K562 (cell line): ENCODE results near the gene TMEM121. TPM values are rescaled to one million over a fixed set of nuclear protein-coding genes. Genes with fewer than 3 reads are reported as not detected.
A peak's percentile ranks its signal among the peaks of the same experiment; 100 is the strongest.

Experiments
- ATAC-seq: fragments of 200-7000 bp; cut with Tn5 transposase; 3 replicates; pipeline ENCODE4 v1.9.1; 2020; ENCODE audit warnings: moderate library complexity
- BruUV-seq: library from RNA; stranded (reverse); fragments of 400-500 nt; replicated peaks from 2 replicates; lab custom pipeline; 2021; lab: Mats Ljungman, UMichigan
- CTCF ChIA-PET: fragments of 300-600 bp; formaldehyde crosslinking; extraction: SDS; loops from one replicate; lab custom pipeline; 2021; ENCODE audit warnings: low intra/inter-chr PET ratio; lab: Yijun Ruan, JAX
- POLR2A ChIA-PET: fragments of 300-600, 350-650 bp; sonication (Branson Sonifier 250); formaldehyde crosslinking; extraction: SDS; loops from one replicate; lab custom pipeline; 2021; ENCODE audit warnings: antibody characterized with exemption, inconsistent platforms; lab: Yijun Ruan, JAX
- DNase-seq, 4 experiments: peaks; one replicate each; pipeline versions ENCODE4 v3.0.0 to v3.0.0-alpha.2; 2011 to 2018; ENCODE audit warnings: low spot score in 3 of 4, mixed read lengths in 3 of 4; ENCODE audit errors: extremely low read depth in 1 of 4
- FAIRE-seq: peaks from 2 replicates; lab custom pipeline; 2011; peaks lifted over from hg19 to GRCh38; lab: Jason Lieb, UNC
- H2AFZ ChIP-seq: 2 replicates; pipeline ENCODE4 v1.6.0; 2011; ENCODE audit warnings: low read depth, low read length, control low read depth, inconsistent platforms
- H3K27ac ChIP-seq: fragments of 200-600 bp; 3 replicates; pipeline ENCODE4 v1.8.0; 2011; ENCODE audit warnings: low read depth, mild to moderate bottlenecking, control low read depth, inconsistent platforms, low read length, moderate library complexity, mixed read lengths; ENCODE audit errors: extremely low read depth
- H3K27me3 ChIP-seq, 2 experiments: fragments of 300-600 bp in 1 of 2; 2 replicates in 1 of 2; 3 replicates in 1 of 2; pipeline versions ENCODE4 v1.6.0 to v1.8.0; 2011; ENCODE audit warnings: inconsistent platforms in 2 of 2, low read length in 2 of 2, mild to moderate bottlenecking in 1 of 2, mixed read lengths in 1 of 2, moderate library complexity in 1 of 2; ENCODE audit not compliant: control insufficient read depth in 2 of 2, insufficient read depth in 2 of 2
- H3K36me3 ChIP-seq: fragments of 300-600 bp; 3 replicates; pipeline ENCODE4 v1.8.0; 2011; ENCODE audit warnings: mild to moderate bottlenecking, low read length, inconsistent platforms; ENCODE audit not compliant: control insufficient read depth, insufficient read depth
- H3K4me1 ChIP-seq, 2 experiments: fragments of 200-600 bp in 1 of 2; replicated peaks in 1 of 2; 2 replicates in 1 of 2; 3 replicates in 1 of 2; pipeline versions ENCODE4 v1.5.1 to v1.8.0; 2011; ENCODE audit warnings: inconsistent platforms in 2 of 2, low read length in 2 of 2, mild to moderate bottlenecking in 1 of 2, mixed read lengths in 1 of 2, moderate library complexity in 1 of 2; ENCODE audit not compliant: control insufficient read depth in 2 of 2, insufficient read depth in 2 of 2
- H3K4me2 ChIP-seq: 2 replicates; pipeline ENCODE4 v1.6.1; 2011; ENCODE audit warnings: low read length, control low read depth, inconsistent platforms, mixed read lengths; ENCODE audit not compliant: insufficient read depth
- H3K4me3 ChIP-seq: fragments of 200-600 bp; sonication (generic), shearing (Covaris generic); 2 replicates; pipeline ENCODE4 v1.5.1; 2016; ENCODE audit warnings: control low read depth, inconsistent platforms
- H3K79me2 ChIP-seq: fragments of 200-600 bp; 3 replicates; pipeline ENCODE4 v1.8.0; 2011; ENCODE audit warnings: low read length, inconsistent platforms; ENCODE audit not compliant: control insufficient read depth, insufficient read depth
- H3K9ac ChIP-seq, 2 experiments: 2 replicates each; pipeline versions ENCODE4 v1.6.0 to v1.6.1; 2011; ENCODE audit warnings: low read depth in 2 of 2, low read length in 2 of 2, control low read depth in 1 of 2, inconsistent platforms in 1 of 2, mild to moderate bottlenecking in 1 of 2, mixed read lengths in 1 of 2; ENCODE audit not compliant: insufficient read depth in 1 of 2
- H3K9me1 ChIP-seq: one replicate; pipeline ENCODE4 v1.6.0; 2011; ENCODE audit warnings: inconsistent platforms, mild to moderate bottlenecking, low read length, moderate library complexity; ENCODE audit not compliant: control insufficient read depth, insufficient read depth
- H3K9me3 ChIP-seq: replicated peaks from 2 replicates; pipeline ENCODE4 v1.5.1; 2011; ENCODE audit warnings: low read depth, low read length, inconsistent platforms; ENCODE audit not compliant: control insufficient read depth, insufficient read depth
- H4K20me1 ChIP-seq: replicated peaks from 2 replicates; pipeline ENCODE4 v1.6.1; 2011; ENCODE audit warnings: low read length, inconsistent platforms, mixed read lengths; ENCODE audit not compliant: control insufficient read depth, insufficient read depth
- DDX20 ChIP-seq: fragments of 450-650 bp; IDR thresholded peaks from 2 replicates; pipeline ENCODE4 v1.6.1; 2016; ENCODE audit warnings: missing genetic modification characterization, low read depth, mild to moderate bottlenecking, missing compliant biosample characterization, moderate library complexity
- POLR2G ChIP-seq: fragments of 200-400 bp; formaldehyde crosslinking; IDR thresholded peaks from 2 replicates; pipeline ENCODE4 v1.6.1; 2017; ENCODE audit warnings: low read depth, mild to moderate bottlenecking, antibody characterized with exemption, low read length, moderate library complexity
- WGBS: fragments of 100-300 bp; shearing (Covaris generic); methylation state at CpG from one replicate; pipeline ENCODE4 v1.1.6; 2016; ENCODE audit warnings: low coverage, mixed read lengths; ENCODE audit not compliant: insufficient coverage; ENCODE audit errors: missing lambda C conversion rate; 5-methylcytosine and 5-hydroxymethylcytosine counted together
- in situ Hi-C: fragments of 300-500 bp; cut with MboI; formaldehyde crosslinking; loops from 4 replicates; pipeline ENCODE4 v1.15.0; 2018; ENCODE audit warnings: inconsistent platforms, mixed read lengths
- intact Hi-C: fragments of 100-400 bp; cut with micrococcal nuclease; formaldehyde crosslinking; loops from 2 replicates; pipeline ENCODE4 v1.14.2; 2022
- polyA plus RNA-seq, 8 experiments: library from polyadenylated mRNA; depleted of rRNA in 4 of 8; stranded (reverse) in 5 of 8; unstranded in 3 of 8; fragments of >200 nt; fragmentation: Nextera tagmentation in 2 of 8; fragmentation: Illumina TruSeq in 1 of 8; extraction: Ambion mirVana in 2 of 8; extraction: Trizol in 1 of 8; gene quantifications; 2 replicates each; pipeline versions ENCODE4 v1.2.1 to v1.2.3, GENCODE V29; 2011 to 2014; ENCODE audit warnings: inconsistent platforms in 1 of 8, missing spikeins in 1 of 8
- total RNA-seq, 7 experiments: library from RNA; depleted of rRNA in 6 of 7; stranded (reverse); fragments of >200 nt in 6 of 7; fragmentation: Illumina TruSeq in 2 of 7; extraction: Trizol in 2 of 7; gene quantifications; 2 replicates each; pipeline versions ENCODE4 v1.2.1 to v1.2.3, GENCODE V29; 2011 to 2021; ENCODE audit warnings: low replicate concordance in 1 of 7

TMEM121 gene
- total and polyA plus RNA-seq, 9 of the 15 experiments (the other 6 are each of a cell fraction or from before 2014, with no cell fraction given) = 0.31 to 0.36 TPM; not detected in 7

GRCh38 chr14:105488781-105489541, 37.4 kb upstream of the TMEM121 start:
- ChIA-PET CTCF (interaction anchor here (0.7 to 2.0 kb wide), 2 partner anchors 17 to 118 kb away, joined by 4 to 16 read pairs; no protein-coding TSS in a partner anchor), POLR2A (interaction anchor here (1.9 kb wide), 1 partner anchor 8 kb away, joined by 12 read pairs; no protein-coding TSS in a partner anchor)
- no peak overlapping the region; the same call in 1 of the 2 replicates for H3K4me2 ChIP-seq
- H4K20me1 ChIP-seq = peaks cover 6% of the 10 kb centered on the region
- no peak overlapping the region for H2AFZ ChIP-seq
- H3K4me1 ChIP-seq = peaks cover 6 to 86% of the 10 kb centered on the region in 2 experiments
- intact Hi-C loops (loop anchor here (5.0 kb wide), 1 partner anchor 42 kb away; no protein-coding TSS in a partner anchor), in situ Hi-C loops (loop anchor here (5.0 kb wide), 1 partner anchor 117 kb away; no protein-coding TSS in a partner anchor)
- H3K4me3 ChIP-seq = no peak overlapping the region
- TSS peak; percentile 59 for BruUV-seq
- H3K27me3 ChIP-seq = no peaks in the 10 kb centered on the region
- peaks cover 5% of the 10 kb centered on the region; the same call in 2 of the 3 replicates for H3K79me2 ChIP-seq
- H3K27ac ChIP-seq = no peak overlapping the region
- H3K36me3 ChIP-seq = peaks cover 2% of the 10 kb centered on the region; the same call in 1 of the 3 replicates
- H3K9me3 ChIP-seq = no peaks in the 10 kb centered on the region
- peak in 1 of 4 experiments; percentile 27 for DNase-seq
- no peak for ATAC-seq
- H3K9ac ChIP-seq = peak overlapping the region in 1 of 2 experiments; percentile 94; a peak in 3 of 4 replicates
- WGBS = 64% methylated on average over 18 of the region's 20 CpGs
- FAIRE-seq = no peak
- TF ChIP-seq POLR2G (0 out of 2 replicates have a peak, but pooled peaks have one; percentile 28), DDX20 (tag) (no peak)
- no peaks in the 10 kb centered on the region for H3K9me1 ChIP-seq
